ENCODE measurements around the gene PAIP1.

GRCh38 chr5:43514816-43515677 is 41.8 kb downstream of the PAIP1 start, which contains the start of gene C5orf34:
- peak in 4 of 11 experiments; percentile 19 to 39 (median 24) for TF ChIP-seq CTCF (IDR thresholded peaks at IDR 0.05 in 8 of 11, conservative IDR thresholded peaks at IDR 0.05 in 3 of 11)
- TF ChIP-seq POLR2A (IDR thresholded peaks at IDR 0.05): peak in 1 of 3 donors; percentile 48
